Measurements from ENCODE around the gene AIF1L. TPM values are rescaled to one million over a fixed set of nuclear protein-coding genes. Genes with fewer than 3 reads are reported as not detected.

Gene AIF1L
- total RNA-seq, 1 experiment from 2014 or later: 103 TPM

GRCh38 chr9:131048332-131048731, 48.0 kb upstream of the AIF1L start:
- ChIA-PET POLR2A (no interaction called here), CTCF (interaction anchor here (0.6 to 1.4 kb wide), 3 partner anchors 50 to 300 kb away, joined by 3 to 5 read pairs (median 3); no protein-coding TSS in a partner anchor)
- ATAC-seq: no peak
- Mint-ChIP-seq H3K27ac (no peak overlapping the region), H3K9me3 (no peaks in the 10 kb centered on the region), H3K36me3 (peaks cover 9% of the 10 kb centered on the region), H3K4me3 (no peak overlapping the region), H3K27me3 (ENCODE audit: low read depth) (no peaks in the 10 kb centered on the region), H3K4me1 (no peaks in the 10 kb centered on the region)
- no peak for TF ChIP-seq TP53 (CRISPR knock-in tag; IDR thresholded peaks at IDR 0.05)
- TF ChIP-seq OVOL2 (CRISPR knock-in tag; IDR thresholded peaks at IDR 0.05; ENCODE audit: borderline replicate concordance): no peak
- TF ChIP-seq, protein P1, sequence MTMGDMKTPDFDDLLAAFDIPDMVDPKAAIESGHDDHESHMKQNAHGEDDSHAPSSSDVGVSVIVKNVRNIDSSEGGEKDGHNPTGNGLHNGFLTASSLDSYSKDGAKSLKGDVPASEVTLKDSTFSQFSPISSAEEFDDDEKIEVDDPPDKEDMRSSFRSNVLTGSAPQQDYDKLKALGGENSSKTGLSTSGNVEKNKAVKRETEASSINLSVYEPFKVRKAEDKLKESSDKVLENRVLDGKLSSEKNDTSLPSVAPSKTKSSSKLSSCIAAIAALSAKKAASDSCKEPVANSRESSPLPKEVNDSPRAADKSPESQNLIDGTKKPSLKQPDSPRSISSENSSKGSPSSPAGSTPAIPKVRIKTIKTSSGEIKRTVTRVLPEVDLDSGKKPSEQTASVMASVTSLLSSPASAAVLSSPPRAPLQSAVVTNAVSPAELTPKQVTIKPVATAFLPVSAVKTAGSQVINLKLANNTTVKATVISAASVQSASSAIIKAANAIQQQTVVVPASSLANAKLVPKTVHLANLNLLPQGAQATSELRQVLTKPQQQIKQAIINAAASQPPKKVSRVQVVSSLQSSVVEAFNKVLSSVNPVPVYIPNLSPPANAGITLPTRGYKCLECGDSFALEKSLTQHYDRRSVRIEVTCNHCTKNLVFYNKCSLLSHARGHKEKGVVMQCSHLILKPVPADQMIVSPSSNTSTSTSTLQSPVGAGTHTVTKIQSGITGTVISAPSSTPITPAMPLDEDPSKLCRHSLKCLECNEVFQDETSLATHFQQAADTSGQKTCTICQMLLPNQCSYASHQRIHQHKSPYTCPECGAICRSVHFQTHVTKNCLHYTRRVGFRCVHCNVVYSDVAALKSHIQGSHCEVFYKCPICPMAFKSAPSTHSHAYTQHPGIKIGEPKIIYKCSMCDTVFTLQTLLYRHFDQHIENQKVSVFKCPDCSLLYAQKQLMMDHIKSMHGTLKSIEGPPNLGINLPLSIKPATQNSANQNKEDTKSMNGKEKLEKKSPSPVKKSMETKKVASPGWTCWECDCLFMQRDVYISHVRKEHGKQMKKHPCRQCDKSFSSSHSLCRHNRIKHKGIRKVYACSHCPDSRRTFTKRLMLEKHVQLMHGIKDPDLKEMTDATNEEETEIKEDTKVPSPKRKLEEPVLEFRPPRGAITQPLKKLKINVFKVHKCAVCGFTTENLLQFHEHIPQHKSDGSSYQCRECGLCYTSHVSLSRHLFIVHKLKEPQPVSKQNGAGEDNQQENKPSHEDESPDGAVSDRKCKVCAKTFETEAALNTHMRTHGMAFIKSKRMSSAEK (CRISPR knock-in tag; IDR thresholded peaks at IDR 0.05; ENCODE audit: borderline replicate concordance): no peak
- TF ChIP-seq E2F1 (CRISPR knock-in tag; IDR thresholded peaks at IDR 0.05): no peak
- TF ChIP-seq, protein P2, sequence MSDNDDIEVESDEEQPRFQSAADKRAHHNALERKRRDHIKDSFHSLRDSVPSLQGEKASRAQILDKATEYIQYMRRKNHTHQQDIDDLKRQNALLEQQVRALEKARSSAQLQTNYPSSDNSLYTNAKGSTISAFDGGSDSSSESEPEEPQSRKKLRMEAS (CRISPR knock-in tag; IDR thresholded peaks at IDR 0.05): no peak
- DNase-seq (ENCODE audit: low spot score): no peak

DNA sequence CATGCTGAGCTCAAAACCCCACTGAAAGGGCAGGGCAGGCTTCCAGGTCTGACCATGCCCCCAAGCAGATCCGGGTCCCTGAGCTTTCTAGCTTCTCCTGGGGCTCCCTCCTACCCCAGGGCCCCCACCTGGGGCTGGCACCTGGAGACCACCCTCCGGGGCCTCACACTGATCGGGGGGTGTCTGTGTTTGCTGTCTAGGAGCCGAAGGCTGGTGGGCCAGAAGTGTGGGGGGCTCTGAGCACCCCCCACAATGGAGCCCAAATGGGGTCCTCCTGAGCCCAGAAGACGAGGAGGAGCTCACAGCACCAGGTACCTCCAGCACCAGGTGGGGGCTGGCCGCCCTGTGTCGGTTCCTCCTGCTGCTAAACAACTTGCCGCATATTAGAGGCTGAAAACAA, 47.5 kb upstream of the AIF1L start:
- TF ChIP-seq E2F1 (CRISPR knock-in tag; IDR thresholded peaks at IDR 0.05): no peak

GRCh38 chr9:131049829-131050715, 46.3 kb upstream of the AIF1L start:
- Mint-ChIP-seq H3K9me3 (no peaks in the 10 kb centered on the region), H3K27ac (no peak overlapping the region), H3K36me3 (peaks cover 9% of the 10 kb centered on the region), H3K4me3 (no peak overlapping the region), H3K4me1 (no peaks in the 10 kb centered on the region), H3K27me3 (ENCODE audit: low read depth) (no peaks in the 10 kb centered on the region)
- TF ChIP-seq OVOL2 (CRISPR knock-in tag; IDR thresholded peaks at IDR 0.05; ENCODE audit: borderline replicate concordance) (no peak), ZNF671 (CRISPR knock-in tag; IDR thresholded peaks at IDR 0.05) (no peak), RORB (CRISPR knock-in tag; IDR thresholded peaks at IDR 0.05) (no peak)
- TF ChIP-seq, protein P3, sequence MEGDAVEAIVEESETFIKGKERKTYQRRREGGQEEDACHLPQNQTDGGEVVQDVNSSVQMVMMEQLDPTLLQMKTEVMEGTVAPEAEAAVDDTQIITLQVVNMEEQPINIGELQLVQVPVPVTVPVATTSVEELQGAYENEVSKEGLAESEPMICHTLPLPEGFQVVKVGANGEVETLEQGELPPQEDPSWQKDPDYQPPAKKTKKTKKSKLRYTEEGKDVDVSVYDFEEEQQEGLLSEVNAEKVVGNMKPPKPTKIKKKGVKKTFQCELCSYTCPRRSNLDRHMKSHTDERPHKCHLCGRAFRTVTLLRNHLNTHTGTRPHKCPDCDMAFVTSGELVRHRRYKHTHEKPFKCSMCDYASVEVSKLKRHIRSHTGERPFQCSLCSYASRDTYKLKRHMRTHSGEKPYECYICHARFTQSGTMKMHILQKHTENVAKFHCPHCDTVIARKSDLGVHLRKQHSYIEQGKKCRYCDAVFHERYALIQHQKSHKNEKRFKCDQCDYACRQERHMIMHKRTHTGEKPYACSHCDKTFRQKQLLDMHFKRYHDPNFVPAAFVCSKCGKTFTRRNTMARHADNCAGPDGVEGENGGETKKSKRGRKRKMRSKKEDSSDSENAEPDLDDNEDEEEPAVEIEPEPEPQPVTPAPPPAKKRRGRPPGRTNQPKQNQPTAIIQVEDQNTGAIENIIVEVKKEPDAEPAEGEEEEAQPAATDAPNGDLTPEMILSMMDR (IDR thresholded peaks at IDR 0.05): no peak
- ChIA-PET POLR2A (interaction anchor here (0.5 to 0.7 kb wide), 3 partner anchors 74 to 450 kb away, joined by 3 to 6 read pairs (median 3); no protein-coding TSS in a partner anchor), CTCF (interaction anchor here (1.2 to 2.2 kb wide), 2 partner anchors 13 to 52 kb away, joined by 3 to 7 read pairs; no protein-coding TSS in a partner anchor)
- DNase-seq (ENCODE audit: low spot score): no peak
- ATAC-seq: no peak

More for the DNA sequence above, 47.5 kb upstream of the AIF1L start:
- H3K36me3 Mint-ChIP-seq: peaks cover 9% of the 10 kb centered on the region
- H3K27ac Mint-ChIP-seq: no peak overlapping the region
- ChIA-PET POLR2A (no interaction called here), CTCF (interaction anchor here (0.9 to 2.2 kb wide), 4 partner anchors 50 to 288 kb away, joined by 3 to 7 read pairs (median 3); no protein-coding TSS in a partner anchor)
- no peak for DNase-seq (ENCODE audit: low spot score)
- H3K4me3 Mint-ChIP-seq: no peak overlapping the region
- no peaks in the 10 kb centered on the region for H3K4me1 Mint-ChIP-seq
- H3K9me3 Mint-ChIP-seq: no peaks in the 10 kb centered on the region
- no peaks in the 10 kb centered on the region for H3K27me3 Mint-ChIP-seq (ENCODE audit: low read depth)
- no peak for ATAC-seq
